ENCODE measurements around the gene WDPCP.
"Not testable (repeated sequence)": the region's sequence is repeated elsewhere in the genome, so short reads cannot be mapped to it uniquely, and the experiment has no call there.

The WDPCP gene

DNA sequence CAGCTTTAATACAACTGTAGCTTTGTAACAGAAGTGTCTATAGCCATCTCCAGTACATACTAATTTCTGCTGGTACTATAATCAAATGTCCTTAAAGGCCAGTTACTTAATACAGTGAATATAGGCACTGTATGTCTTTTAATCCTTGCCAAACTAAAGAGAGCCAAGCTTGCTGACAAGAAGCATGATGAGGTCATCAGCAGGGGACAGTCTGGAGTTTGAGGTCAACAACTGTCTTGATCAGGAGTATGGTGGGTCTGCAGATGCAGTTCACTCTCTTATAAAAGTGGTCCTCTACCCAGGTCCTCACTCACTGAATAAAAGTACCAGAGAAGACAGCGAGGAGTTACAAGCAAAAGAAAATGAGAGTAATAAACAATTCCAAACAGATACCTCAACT, 219.1 kb downstream of the WDPCP start:
- Histone ChIP-seq H3K4me1 (ENCODE audit: control insufficient read depth, insufficient read depth, low read length) (no peaks in the 10 kb centered on the region), H3K27me3 (ENCODE audit: control insufficient read depth, insufficient read depth, low read length) (no peaks in the 10 kb centered on the region), H3K4me3 (ENCODE audit: low read depth, low read length) (no peak overlapping the region), H3K27ac (ENCODE audit: low read depth, low read length) (no peak overlapping the region), H3K9me3 (ENCODE audit: control insufficient read depth, insufficient read depth, low read depth, low read length) (no peaks in the 10 kb centered on the region), H3K36me3 (ENCODE audit: control insufficient read depth, insufficient read depth, low read length) (no peaks in the 10 kb centered on the region), H3K9ac (ENCODE audit: low read length) (no peak overlapping the region)

DNA sequence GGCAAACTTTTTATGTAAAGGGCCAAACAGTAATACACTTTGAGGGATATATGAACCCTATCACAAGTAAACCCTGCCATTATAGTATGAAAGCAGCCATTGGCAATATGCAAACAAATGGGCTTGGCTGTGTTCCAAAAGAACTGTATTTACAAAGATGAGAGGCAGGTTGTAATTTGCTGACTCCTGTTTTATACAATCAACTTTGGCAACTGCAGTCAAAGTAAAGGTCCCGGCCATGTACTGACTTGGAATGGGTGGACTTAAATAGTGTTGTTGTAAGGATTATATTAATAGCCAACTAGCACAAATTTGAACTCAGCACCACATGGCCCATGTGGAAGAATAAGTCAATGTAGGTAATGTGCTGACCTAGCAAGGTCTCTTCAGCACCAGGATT, 223.4 kb downstream of the WDPCP start:
- Histone ChIP-seq H3K27ac (ENCODE audit: low read depth, low read length) (no peak overlapping the region), H3K9me3 (ENCODE audit: control insufficient read depth, insufficient read depth, low read depth, low read length) (no peaks in the 10 kb centered on the region), H3K36me3 (ENCODE audit: control insufficient read depth, insufficient read depth, low read length) (no peaks in the 10 kb centered on the region), H3K4me1 (ENCODE audit: control insufficient read depth, insufficient read depth, low read length) (no peaks in the 10 kb centered on the region), H3K27me3 (ENCODE audit: control insufficient read depth, insufficient read depth, low read length) (no peaks in the 10 kb centered on the region), H3K9ac (ENCODE audit: low read length) (no peak overlapping the region), H3K4me3 (ENCODE audit: low read depth, low read length) (no peak overlapping the region)

DNA sequence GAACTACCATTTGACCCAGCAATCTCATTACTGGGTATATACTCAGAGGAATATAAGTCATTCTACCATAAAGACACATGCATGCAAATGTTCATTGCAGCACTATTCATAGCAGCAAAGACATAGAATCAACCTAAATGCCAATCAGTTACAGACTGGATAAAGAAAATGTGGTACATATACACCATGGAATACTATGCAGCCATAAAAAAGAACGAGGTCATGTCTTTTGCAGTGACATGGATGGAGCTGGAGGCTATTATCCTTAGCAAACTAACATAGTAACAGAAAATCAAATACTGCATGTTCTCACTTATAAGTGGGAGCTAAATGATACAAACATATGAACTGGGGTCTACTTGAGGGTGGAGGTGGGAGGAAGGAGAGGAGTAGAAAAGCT, 230.6 kb downstream of the WDPCP start:
- not testable (repeated sequence) for H3K27me3 ChIP-seq (ENCODE audit: control insufficient read depth, insufficient read depth, low read length)

GRCh38 chr2:63347361-63347760, 240.9 kb downstream of the WDPCP start:
- Histone ChIP-seq H3K9me3 (ENCODE audit: control insufficient read depth, insufficient read depth, low read depth, low read length) (peaks cover 12% of the 10 kb centered on the region), H3K9ac (ENCODE audit: low read length) (no peak overlapping the region), H3K4me3 (ENCODE audit: low read depth, low read length) (no peak overlapping the region), H3K27ac (ENCODE audit: low read depth, low read length) (no peak overlapping the region), H3K4me1 (ENCODE audit: control insufficient read depth, insufficient read depth, low read length) (peaks cover 5% of the 10 kb centered on the region), H3K36me3 (ENCODE audit: control insufficient read depth, insufficient read depth, low read length) (no peaks in the 10 kb centered on the region), H3K27me3 (ENCODE audit: control insufficient read depth, insufficient read depth, low read length) (no peaks in the 10 kb centered on the region)

More for the DNA sequence above, 230.6 kb downstream of the WDPCP start:
- not testable (repeated sequence) for H3K9ac ChIP-seq (ENCODE audit: low read length); H3K9me3 ChIP-seq (ENCODE audit: control insufficient read depth, insufficient read depth, low read depth, low read length); H3K4me3 ChIP-seq (ENCODE audit: low read depth, low read length); H3K27ac ChIP-seq (ENCODE audit: low read depth, low read length); H3K4me1 ChIP-seq (ENCODE audit: control insufficient read depth, insufficient read depth, low read length); H3K36me3 ChIP-seq (ENCODE audit: control insufficient read depth, insufficient read depth, low read length)

DNA sequence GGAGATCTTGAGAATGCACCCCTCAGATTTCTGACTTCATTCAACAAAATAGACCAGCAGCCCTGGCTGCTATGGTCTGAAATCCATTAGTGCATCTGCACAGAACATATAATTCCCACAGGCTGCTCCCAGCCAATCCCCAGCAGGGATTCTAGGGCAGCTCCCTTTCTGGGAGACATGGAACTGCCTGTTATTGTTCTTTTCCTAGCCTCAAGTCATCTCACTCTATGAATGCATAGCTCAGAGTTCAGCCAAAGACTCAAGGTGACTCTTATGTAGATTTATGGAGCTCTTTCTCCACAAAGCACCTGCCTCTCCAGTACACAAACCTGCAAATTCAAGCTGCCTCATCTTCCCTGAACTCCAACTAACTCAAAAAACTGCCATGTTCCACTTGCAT, 241.9 kb downstream of the WDPCP start:
- no peak overlapping the region for H3K9ac ChIP-seq (ENCODE audit: low read length)
- H3K27me3 ChIP-seq (ENCODE audit: control insufficient read depth, insufficient read depth, low read length), result no peaks in the 10 kb centered on the region
- peaks cover 5% of the 10 kb centered on the region for H3K4me1 ChIP-seq (ENCODE audit: control insufficient read depth, insufficient read depth, low read length)
- no peaks in the 10 kb centered on the region for H3K36me3 ChIP-seq (ENCODE audit: control insufficient read depth, insufficient read depth, low read length)
- peaks cover 12% of the 10 kb centered on the region for H3K9me3 ChIP-seq (ENCODE audit: control insufficient read depth, insufficient read depth, low read depth, low read length)
- no peak overlapping the region for H3K27ac ChIP-seq (ENCODE audit: low read depth, low read length)
- H3K4me3 ChIP-seq (ENCODE audit: low read depth, low read length), result no peak overlapping the region

- Histone ChIP-seq H3K4me1 (ENCODE audit: control insufficient read depth, insufficient read depth, low read length) (peaks cover 5% of the 10 kb centered on the region), H3K27ac (ENCODE audit: low read depth, low read length) (no peak overlapping the region), H3K9me3 (ENCODE audit: control insufficient read depth, insufficient read depth, low read depth, low read length) (peaks cover 12% of the 10 kb centered on the region), H3K9ac (ENCODE audit: low read length) (no peak overlapping the region), H3K27me3 (ENCODE audit: control insufficient read depth, insufficient read depth, low read length) (no peaks in the 10 kb centered on the region), H3K4me3 (ENCODE audit: low read depth, low read length) (no peak overlapping the region), H3K36me3 (ENCODE audit: control insufficient read depth, insufficient read depth, low read length) (no peaks in the 10 kb centered on the region)
Measured at GRCh38 chr2:63345285-63345633, 243.0 kb downstream of the WDPCP start.

- Histone ChIP-seq H3K9ac (ENCODE audit: low read length) (no peak overlapping the region), H3K4me3 (ENCODE audit: low read depth, low read length) (no peak overlapping the region), H3K36me3 (ENCODE audit: control insufficient read depth, insufficient read depth, low read length) (no peaks in the 10 kb centered on the region), H3K27ac (ENCODE audit: low read depth, low read length) (no peak overlapping the region), H3K4me1 (ENCODE audit: control insufficient read depth, insufficient read depth, low read length) (peaks cover 5% of the 10 kb centered on the region), H3K9me3 (ENCODE audit: control insufficient read depth, insufficient read depth, low read depth, low read length) (peaks cover 12% of the 10 kb centered on the region), H3K27me3 (ENCODE audit: control insufficient read depth, insufficient read depth, low read length) (no peaks in the 10 kb centered on the region)
Measured at GRCh38 chr2:63344575-63345284, 243.5 kb downstream of the WDPCP start.

- H3K9me3 ChIP-seq (ENCODE audit: control insufficient read depth, insufficient read depth, low read depth, low read length), result peaks cover 12% of the 10 kb centered on the region
- H3K9ac ChIP-seq (ENCODE audit: low read length), result no peak overlapping the region
- no peaks in the 10 kb centered on the region for H3K36me3 ChIP-seq (ENCODE audit: control insufficient read depth, insufficient read depth, low read length)
- H3K27ac ChIP-seq (ENCODE audit: low read depth, low read length), result no peak overlapping the region
- peaks cover 5% of the 10 kb centered on the region for H3K4me1 ChIP-seq (ENCODE audit: control insufficient read depth, insufficient read depth, low read length)
- H3K4me3 ChIP-seq (ENCODE audit: low read depth, low read length), result no peak overlapping the region
- H3K27me3 ChIP-seq (ENCODE audit: control insufficient read depth, insufficient read depth, low read length), result no peaks in the 10 kb centered on the region
Measured at GRCh38 chr2:63343397-63344109, 244.7 kb downstream of the WDPCP start.

DNA sequence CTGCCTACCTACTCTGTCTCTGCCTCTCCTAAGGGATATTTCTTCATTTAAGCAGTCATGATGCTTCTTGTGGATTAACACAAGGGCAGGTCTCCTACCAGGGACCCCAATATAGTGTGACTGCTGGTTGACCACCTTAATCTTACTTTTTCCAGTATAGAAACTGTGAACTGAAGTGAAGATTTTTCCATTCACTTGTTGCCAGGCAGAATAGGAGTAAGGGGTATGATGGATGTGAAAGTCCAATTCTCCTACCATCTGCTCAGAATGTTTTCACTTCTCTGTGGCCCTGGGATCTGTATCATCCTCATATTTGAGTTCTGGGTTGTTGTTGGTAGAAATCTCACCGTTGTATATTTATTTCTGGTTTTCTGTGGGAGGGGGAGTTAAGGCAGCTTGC, 247.8 kb downstream of the WDPCP start:
- no peaks in the 10 kb centered on the region for H3K36me3 ChIP-seq (ENCODE audit: control insufficient read depth, insufficient read depth, low read length)
- H3K9ac ChIP-seq (ENCODE audit: low read length), result no peak overlapping the region
- no peaks in the 10 kb centered on the region for H3K27me3 ChIP-seq (ENCODE audit: control insufficient read depth, insufficient read depth, low read length)
- no peak overlapping the region for H3K4me3 ChIP-seq (ENCODE audit: low read depth, low read length)
- H3K4me1 ChIP-seq (ENCODE audit: control insufficient read depth, insufficient read depth, low read length), result peaks cover 9% of the 10 kb centered on the region; the same call in 1 of the 2 replicates
- H3K27ac ChIP-seq (ENCODE audit: low read depth, low read length), result no peak overlapping the region
- H3K9me3 ChIP-seq (ENCODE audit: control insufficient read depth, insufficient read depth, low read depth, low read length), result peaks cover 18% of the 10 kb centered on the region

DNA sequence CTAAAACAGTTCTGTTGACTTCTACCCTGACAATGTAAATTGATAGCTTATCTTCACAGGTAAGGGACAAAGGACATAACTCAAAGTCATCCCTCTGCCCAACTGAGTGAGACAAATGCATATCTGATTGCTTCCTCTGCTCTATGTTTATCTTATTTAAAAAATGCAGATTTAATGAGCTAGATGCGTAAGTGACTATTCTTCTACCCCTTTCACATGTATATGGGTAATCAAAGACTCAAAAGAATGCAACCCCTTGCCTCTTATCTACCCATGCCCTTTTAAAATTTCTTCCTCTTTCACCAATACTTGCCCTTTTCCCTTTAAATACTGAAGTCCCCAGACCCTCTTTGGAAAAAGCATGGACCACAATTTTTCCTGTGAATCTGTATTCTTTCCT, 253.4 kb downstream of the WDPCP start:
- Histone ChIP-seq H3K9me3 (ENCODE audit: control insufficient read depth, insufficient read depth, low read depth, low read length) (peaks cover 6% of the 10 kb centered on the region; the same call in 1 of the 2 replicates), H3K27ac (ENCODE audit: low read depth, low read length) (no peak overlapping the region), H3K4me3 (ENCODE audit: low read depth, low read length) (no peak overlapping the region), H3K27me3 (ENCODE audit: control insufficient read depth, insufficient read depth, low read length) (no peaks in the 10 kb centered on the region), H3K9ac (ENCODE audit: low read length) (no peak overlapping the region), H3K4me1 (ENCODE audit: control insufficient read depth, insufficient read depth, low read length) (peaks cover 28% of the 10 kb centered on the region), H3K36me3 (ENCODE audit: control insufficient read depth, insufficient read depth, low read length) (no peaks in the 10 kb centered on the region)

- H3K36me3 ChIP-seq (ENCODE audit: control insufficient read depth, insufficient read depth, low read length), result no peaks in the 10 kb centered on the region
- H3K27me3 ChIP-seq (ENCODE audit: control insufficient read depth, insufficient read depth, low read length), result no peaks in the 10 kb centered on the region
- H3K9ac ChIP-seq (ENCODE audit: low read length), result no peak overlapping the region
- peaks cover 3% of the 10 kb centered on the region; the same call in 1 of the 2 replicates for H3K9me3 ChIP-seq (ENCODE audit: control insufficient read depth, insufficient read depth, low read depth, low read length)
- no peak overlapping the region for H3K4me3 ChIP-seq (ENCODE audit: low read depth, low read length)
- peaks cover 2% of the 10 kb centered on the region; the same call in 1 of the 2 replicates for H3K4me1 ChIP-seq (ENCODE audit: control insufficient read depth, insufficient read depth, low read length)
- no peak overlapping the region for H3K27ac ChIP-seq (ENCODE audit: low read depth, low read length)
Measured at GRCh38 chr2:63326473-63326872, 261.8 kb downstream of the WDPCP start.

Measured in HUES6 (cell line).